HCT116 (cell line): ENCODE results near the gene ARHGEF16.

ENCODE experiments used
- EGR1 ChIP-seq: IDR thresholded peaks from 2 replicates; pipeline ENCODE4 v1.6.1; 2012; ENCODE audit warnings: low read depth
- ELF1 ChIP-seq: IDR thresholded peaks from 2 replicates; pipeline ENCODE4 v1.6.1; 2012; ENCODE audit warnings: low read depth, borderline replicate concordance
- EZH2 ChIP-seq: fragments of 200-600 bp; sonication (generic); IDR thresholded peaks from 2 replicates; pipeline ENCODE4 v1.6.1; 2017; ENCODE audit warnings: antibody characterized with exemption, mixed run types
- EZH2phosphoT487 ChIP-seq: fragments of 200-600 bp; IDR thresholded peaks from 2 replicates; pipeline ENCODE4 v1.6.1; 2018; ENCODE audit warnings: antibody characterized with exemption, borderline replicate concordance
- POLR2A ChIP-seq: IDR thresholded peaks from 2 replicates; pipeline ENCODE4 v1.7.0; 2011; ENCODE audit warnings: borderline replicate concordance; ENCODE audit not compliant: insufficient read depth, insufficient read length; ENCODE audit errors: extremely low read depth
- POLR2AphosphoS5 ChIP-seq: IDR thresholded peaks from 2 replicates; pipeline ENCODE4 v1.6.1; 2011; ENCODE audit warnings: mild to moderate bottlenecking, low read depth, low read length, moderate library complexity
- ZBTB33 ChIP-seq: IDR thresholded peaks from 2 replicates; pipeline ENCODE4 v1.6.1; 2011; ENCODE audit warnings: mild to moderate bottlenecking, low read length, moderate library complexity; ENCODE audit not compliant: insufficient replicate concordance; ENCODE audit errors: extremely low read depth
- TF ChIP-seq, protein P1 (sequence below), 3 experiments: fragments of 200-600 bp in 1 of 3; sonication (generic) in 1 of 3; IDR thresholded peaks in 2 of 3; conservative IDR thresholded peaks in 1 of 3; 2 replicates each; pipeline ENCODE4 v1.5.1; 2012 to 2017; ENCODE audit warnings: low read depth in 2 of 3, low read length in 2 of 3, antibody characterized with exemption in 1 of 3, borderline replicate concordance in 1 of 3, control low read depth in 1 of 3, mild to moderate bottlenecking in 1 of 3, mixed read lengths in 1 of 3, mixed run types in 1 of 3, moderate library complexity in 1 of 3; ENCODE audit not compliant: insufficient read depth in 1 of 3

DNA sequence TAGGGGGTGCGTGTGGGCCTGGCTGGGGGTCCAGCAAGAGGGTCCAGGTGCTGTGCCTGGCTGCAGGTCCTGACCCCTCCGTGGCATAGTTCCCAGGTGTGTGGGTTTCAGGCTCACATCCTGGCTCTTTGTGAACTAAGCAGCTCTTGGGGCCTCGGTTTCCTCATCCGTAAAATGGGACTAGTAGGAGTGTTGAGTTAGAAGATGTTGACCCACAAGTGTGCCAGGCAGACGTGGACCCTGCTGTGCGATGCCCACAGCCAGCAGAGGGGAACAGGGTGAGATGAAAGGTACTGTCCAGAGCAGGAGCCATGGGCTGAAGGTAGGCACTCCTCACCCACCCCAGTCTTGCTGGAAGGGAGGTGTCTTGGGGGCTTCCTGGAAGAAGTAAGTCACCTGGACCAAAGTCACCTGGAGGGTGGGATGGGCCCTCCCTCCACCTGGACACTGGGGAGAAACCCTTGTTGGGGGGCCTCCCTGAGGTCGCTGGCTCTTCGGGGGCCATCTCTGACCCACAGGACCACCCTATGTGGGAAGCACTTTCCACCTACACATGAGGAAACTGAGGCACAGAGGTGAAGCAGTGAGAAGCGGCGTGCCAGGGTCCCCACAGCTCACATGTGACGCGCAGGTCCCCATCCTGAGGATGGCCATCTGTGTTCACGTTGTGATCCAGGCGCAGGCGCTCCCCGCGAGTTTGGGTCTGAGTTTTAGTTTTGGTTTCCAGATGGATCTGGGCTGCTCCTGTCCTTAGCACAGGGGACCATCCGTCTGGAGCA is 1.4 kb downstream of the ARHGEF16 start:
- TF ChIP-seq EZH2 (no peak), ELF1 (no peak), EGR1 (no peak), EZH2phosphoT487 (no peak), ZBTB33 (no peak), POLR2A (no peak), POLR2AphosphoS5 (no peak)
- TF ChIP-seq, protein P1, sequence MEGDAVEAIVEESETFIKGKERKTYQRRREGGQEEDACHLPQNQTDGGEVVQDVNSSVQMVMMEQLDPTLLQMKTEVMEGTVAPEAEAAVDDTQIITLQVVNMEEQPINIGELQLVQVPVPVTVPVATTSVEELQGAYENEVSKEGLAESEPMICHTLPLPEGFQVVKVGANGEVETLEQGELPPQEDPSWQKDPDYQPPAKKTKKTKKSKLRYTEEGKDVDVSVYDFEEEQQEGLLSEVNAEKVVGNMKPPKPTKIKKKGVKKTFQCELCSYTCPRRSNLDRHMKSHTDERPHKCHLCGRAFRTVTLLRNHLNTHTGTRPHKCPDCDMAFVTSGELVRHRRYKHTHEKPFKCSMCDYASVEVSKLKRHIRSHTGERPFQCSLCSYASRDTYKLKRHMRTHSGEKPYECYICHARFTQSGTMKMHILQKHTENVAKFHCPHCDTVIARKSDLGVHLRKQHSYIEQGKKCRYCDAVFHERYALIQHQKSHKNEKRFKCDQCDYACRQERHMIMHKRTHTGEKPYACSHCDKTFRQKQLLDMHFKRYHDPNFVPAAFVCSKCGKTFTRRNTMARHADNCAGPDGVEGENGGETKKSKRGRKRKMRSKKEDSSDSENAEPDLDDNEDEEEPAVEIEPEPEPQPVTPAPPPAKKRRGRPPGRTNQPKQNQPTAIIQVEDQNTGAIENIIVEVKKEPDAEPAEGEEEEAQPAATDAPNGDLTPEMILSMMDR (IDR thresholded peaks at IDR 0.05 in 2 of 3, conservative IDR thresholded peaks at IDR 0.05 in 1 of 3; ENCODE audit: borderline replicate concordance in 1 of 3, insufficient read depth in 1 of 3, low read depth in 2 of 3, low read length in 2 of 3) = no peak
